ENCODE data around the gene OR2T33.
"Not testable (repeated sequence)": the region's sequence is repeated elsewhere in the genome, so short reads cannot be mapped to it uniquely, and the experiment has no call there.

The OR2T33 gene

DNA sequence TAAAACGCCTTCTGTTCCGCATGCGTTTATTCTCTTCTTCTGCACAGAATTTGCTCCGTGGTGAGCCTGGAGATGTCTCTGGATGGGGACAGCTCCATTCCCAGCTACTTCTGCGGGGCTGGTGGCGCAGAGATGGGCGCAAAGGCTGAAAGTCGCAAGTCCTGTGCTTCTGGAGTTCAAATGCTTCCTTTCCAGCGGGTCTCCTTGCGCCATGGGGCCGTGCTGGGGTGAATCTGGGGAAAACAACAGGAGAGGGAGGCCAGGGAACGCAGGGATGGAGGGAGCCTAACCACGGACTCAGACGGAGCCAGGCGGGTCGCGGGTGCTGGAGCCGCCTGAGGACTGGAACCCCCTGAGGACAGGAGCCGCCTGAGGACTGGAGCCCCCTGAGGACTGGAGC, 28.3 kb upstream of the OR2T33 start (continued):
- TF ChIP-seq, protein P1, sequence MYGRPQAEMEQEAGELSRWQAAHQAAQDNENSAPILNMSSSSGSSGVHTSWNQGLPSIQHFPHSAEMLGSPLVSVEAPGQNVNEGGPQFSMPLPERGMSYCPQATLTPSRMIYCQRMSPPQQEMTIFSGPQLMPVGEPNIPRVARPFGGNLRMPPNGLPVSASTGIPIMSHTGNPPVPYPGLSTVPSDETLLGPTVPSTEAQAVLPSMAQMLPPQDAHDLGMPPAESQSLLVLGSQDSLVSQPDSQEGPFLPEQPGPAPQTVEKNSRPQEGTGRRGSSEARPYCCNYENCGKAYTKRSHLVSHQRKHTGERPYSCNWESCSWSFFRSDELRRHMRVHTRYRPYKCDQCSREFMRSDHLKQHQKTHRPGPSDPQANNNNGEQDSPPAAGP (tag by site-specific recombination; IDR thresholded peaks at IDR 0.05), result no peak
- no peak for TF ChIP-seq ZBTB17 (tag by site-specific recombination; IDR thresholded peaks at IDR 0.05)
- TF ChIP-seq ZNF416 (tag by site-specific recombination; IDR thresholded peaks at IDR 0.05), result no peak
- TF ChIP-seq ZNF664 (tag by site-specific recombination; IDR thresholded peaks at IDR 0.05), result no peak
- no peak for TF ChIP-seq ZBTB48 (tag by site-specific recombination; IDR thresholded peaks at IDR 0.05)
- no peak for TF ChIP-seq ZNF398 (tag by site-specific recombination; IDR thresholded peaks at IDR 0.05)

DNA sequence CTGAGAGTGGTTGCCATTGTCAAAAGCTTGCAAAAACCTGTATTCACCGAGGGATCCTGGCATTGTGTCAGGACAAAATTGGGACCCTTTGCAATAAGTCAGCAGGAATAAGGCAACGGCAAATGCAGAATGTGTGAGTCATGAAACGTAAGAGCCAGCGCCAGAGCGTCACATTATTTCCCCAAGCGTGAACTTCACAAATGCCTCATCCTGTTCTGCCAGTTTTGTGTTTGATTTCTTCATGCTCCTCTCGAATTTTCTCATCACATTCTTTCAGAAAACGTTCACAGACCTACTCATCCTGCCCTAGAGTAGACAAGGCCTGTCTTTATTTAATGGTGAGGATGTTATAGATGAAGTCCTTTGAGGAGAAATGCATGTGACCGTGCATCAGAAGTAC, 27.9 kb upstream of the OR2T33 start:
- H3K27ac ChIP-seq (ENCODE audit: extremely low read depth, low read depth, low read length); H3K9me3 ChIP-seq (ENCODE audit: control insufficient read depth, insufficient read depth, low read depth, low read length); H3K4me1 ChIP-seq (ENCODE audit: control insufficient read depth, insufficient read depth, low read length); H3K36me3 ChIP-seq (ENCODE audit: control insufficient read depth in 2 of 2, insufficient read depth in 1 of 2, low read length in 2 of 2); CTCF ChIA-PET; POLR2A ChIA-PET; H3K4me3 ChIP-seq (ENCODE audit: low read depth, low read length): not testable (repeated sequence)

DNA sequence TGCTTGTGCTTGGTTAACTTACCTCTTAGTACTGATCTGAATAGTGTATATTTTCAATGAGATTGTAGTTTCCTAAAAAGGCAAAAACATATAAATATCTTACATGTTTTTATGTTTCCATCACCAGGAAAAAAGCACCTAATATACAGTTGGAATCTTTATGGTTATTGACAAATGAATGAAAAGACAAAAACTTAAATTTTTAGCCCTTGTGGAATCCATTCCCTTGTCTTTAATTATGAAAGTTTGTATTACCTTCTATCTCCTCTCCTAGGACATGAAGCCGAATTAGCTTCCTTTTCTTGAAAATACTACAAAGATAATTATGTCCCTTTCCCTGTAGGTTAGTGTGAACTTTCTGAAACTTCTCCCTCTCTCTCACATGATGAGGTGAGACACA, 25.5 kb upstream of the OR2T33 start, which contains the start of gene OR2T12:
Gene OR2T12, minus strand, starts transcription at position 101 of the 400 bp plus-strand sequence. CDS start 7,846 bp downstream, outside the sequence.
- CTCF ChIA-PET, result no interaction called here
- no peaks in the 10 kb centered on the region for H3K9me3 ChIP-seq (ENCODE audit: control insufficient read depth, insufficient read depth, low read depth, low read length)
- no peak within 1 kb of the TSS for H3K4me3 ChIP-seq (ENCODE audit: low read depth, low read length)
- H3K36me3 ChIP-seq (ENCODE audit: control insufficient read depth in 2 of 2, insufficient read depth in 1 of 2, low read length in 2 of 2), result no peaks in the 10 kb centered on the region
- H3K4me1 ChIP-seq (ENCODE audit: control insufficient read depth, insufficient read depth, low read length), result no peaks in the 10 kb centered on the region
- POLR2A ChIA-PET, result no interaction called here
- TF ChIP-seq ZNF394 (tag by site-specific recombination; IDR thresholded peaks at IDR 0.05; ENCODE audit: borderline replicate concordance) (no peak), ZNF792 (tag by site-specific recombination; IDR thresholded peaks at IDR 0.05) (no peak), INSM2 (tag by site-specific recombination; IDR thresholded peaks at IDR 0.05) (no peak)
- no peak within 1 kb of the TSS for H3K27ac ChIP-seq (ENCODE audit: extremely low read depth, low read depth, low read length)

GRCh38 chr1:248288391-248288790, 10.6 kb upstream of the OR2T33 start:
- no peaks in the 10 kb centered on the region for H3K9me3 ChIP-seq (ENCODE audit: control insufficient read depth, insufficient read depth, low read depth, low read length)
- POLR2A ChIA-PET, result no interaction called here
- no peak overlapping the region for H3K27ac ChIP-seq (ENCODE audit: extremely low read depth, low read depth, low read length)
- H3K4me3 ChIP-seq (ENCODE audit: low read depth, low read length), result no peak overlapping the region
- TF ChIP-seq ZNF280C (tag by site-specific recombination; IDR thresholded peaks at IDR 0.05) (no peak), ZNF654 (tag by site-specific recombination; IDR thresholded peaks at IDR 0.05; ENCODE audit: low read depth) (no peak), OVOL3 (tag by site-specific recombination; IDR thresholded peaks at IDR 0.05) (no peak), ZNF704 (tag by site-specific recombination; IDR thresholded peaks at IDR 0.05) (no peak), HOXA7 (CRISPR knock-in tag; IDR thresholded peaks at IDR 0.05; ENCODE audit: borderline replicate concordance) (no peak), ZNF514 (tag by site-specific recombination; IDR thresholded peaks at IDR 0.05) (no peak), ZNF473 (tag by site-specific recombination; IDR thresholded peaks at IDR 0.05) (no peak), GLIS2 (tag by site-specific recombination; IDR thresholded peaks at IDR 0.05) (no peak)
- no peaks in the 10 kb centered on the region for H3K4me1 ChIP-seq (ENCODE audit: control insufficient read depth, insufficient read depth, low read length)
- CTCF ChIA-PET, result no interaction called here
- no peaks in the 10 kb centered on the region for H3K36me3 ChIP-seq (ENCODE audit: control insufficient read depth in 2 of 2, insufficient read depth in 1 of 2, low read length in 2 of 2)

DNA sequence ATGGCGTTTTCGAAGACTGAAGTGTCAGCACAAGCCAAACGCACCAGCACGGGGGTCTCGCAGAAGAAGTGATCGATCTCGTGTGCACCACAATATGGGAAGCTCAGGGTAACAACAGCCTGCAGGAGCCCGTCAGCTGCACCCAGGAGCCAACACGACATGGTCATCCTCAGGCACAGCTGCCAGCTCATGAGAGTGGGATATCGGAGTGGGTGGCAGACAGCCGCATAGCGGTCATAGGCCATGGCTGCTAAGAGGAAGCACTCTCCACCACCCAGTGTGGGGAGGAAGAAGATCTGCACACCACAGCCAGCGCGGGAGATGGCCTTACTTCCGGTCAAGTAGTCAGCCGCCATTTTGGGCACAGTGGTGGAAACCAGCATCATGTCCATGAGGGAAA, 4.6 kb downstream of the OR2T33 start:
- H3K4me3 ChIP-seq (ENCODE audit: low read depth, low read length); CTCF ChIA-PET; H3K4me1 ChIP-seq (ENCODE audit: control insufficient read depth, insufficient read depth, low read length); POLR2A ChIA-PET; H3K27ac ChIP-seq (ENCODE audit: extremely low read depth, low read depth, low read length); H3K9me3 ChIP-seq (ENCODE audit: control insufficient read depth, insufficient read depth, low read depth, low read length); H3K36me3 ChIP-seq (ENCODE audit: control insufficient read depth in 2 of 2, insufficient read depth in 1 of 2, low read length in 2 of 2): not testable (repeated sequence)

Data from HEK293 (cell line).